Central memory CD8-positive, alpha-beta T cell (primary cell): ENCODE data around the gene ITIH2.
"Not testable (repeated sequence)": the region's sequence is repeated elsewhere in the genome, so short reads cannot be mapped to it uniquely, and the experiment has no call there.

Experiments
- ATAC-seq: fragments of 150-1000 bp; cut with Tn5 transposase; replicated peaks from 2 replicates; pipeline ENCODE4 v1.10.0; 2022; ENCODE audit warnings: mild to moderate bottlenecking, moderate FRiP score, moderate number of reproducible peaks; ENCODE audit not compliant: poor library complexity, severe bottlenecking; ENCODE audit errors: extremely low read depth
- DNase-seq, 2 donors: peaks; one replicate each; pipeline ENCODE4 v3.0.0; 2021; ENCODE audit warnings: low spot score in 2 of 2
- H3K27ac Mint-ChIP-seq: one replicate; pipeline ENCODE4 v1.8.0; 2022; ENCODE audit warnings: low read depth, mild to moderate bottlenecking, moderate library complexity, mixed read lengths
- H3K27me3 Mint-ChIP-seq: one replicate; pipeline ENCODE4 v1.8.0; 2022; ENCODE audit warnings: mixed read lengths
- H3K36me3 Mint-ChIP-seq: one replicate; pipeline ENCODE4 v1.8.0; 2022; ENCODE audit warnings: mild to moderate bottlenecking, moderate library complexity, mixed read lengths; ENCODE audit not compliant: insufficient read depth
- H3K4me1 Mint-ChIP-seq: one replicate; pipeline ENCODE4 v1.8.0; 2022; ENCODE audit warnings: mixed read lengths
- H3K4me3 Mint-ChIP-seq: one replicate; pipeline ENCODE4 v1.8.0; 2022; ENCODE audit warnings: mild to moderate bottlenecking, moderate library complexity, mixed read lengths
- H3K9me3 Mint-ChIP-seq: one replicate; pipeline ENCODE4 v1.8.0; 2022; ENCODE audit warnings: mixed read lengths

The ITIH2 gene

GRCh38 chr10:7703140-7703539 lies at the start of gene ITIH2:
Gene ITIH2, plus strand, starts transcription at chr10:7703316. Its CDS starts 119 bp downstream, at chr10:7703435.
- H3K27ac Mint-ChIP-seq: no peak within 1 kb of the TSS
- H3K27me3 Mint-ChIP-seq: peaks cover 91% of the 10 kb centered on the region
- H3K4me1 Mint-ChIP-seq: no peaks in the 10 kb centered on the region
- DNase-seq (no peak), ATAC-seq (no peak)
- H3K4me3 Mint-ChIP-seq: no peak within 1 kb of the TSS
- H3K9me3 Mint-ChIP-seq: no peaks in the 10 kb centered on the region
- no peaks in the 10 kb centered on the region for H3K36me3 Mint-ChIP-seq

- H3K27me3 Mint-ChIP-seq: peaks cover 52% of the 10 kb centered on the region
- not testable (repeated sequence) for H3K4me1 Mint-ChIP-seq, DNase-seq, H3K9me3 Mint-ChIP-seq, H3K36me3 Mint-ChIP-seq, H3K27ac Mint-ChIP-seq, ATAC-seq, H3K4me3 Mint-ChIP-seq
Measured at GRCh38 chr10:7657079-7657478, 46.0 kb upstream of the ITIH2 start.

- ATAC-seq: no peak
Measured at GRCh38 chr10:7657552-7657951, 45.6 kb upstream of the ITIH2 start.

GRCh38 chr10:7659560-7659959 lies 43.6 kb upstream of the ITIH2 start:
- H3K4me1 Mint-ChIP-seq: no peaks in the 10 kb centered on the region
- H3K36me3 Mint-ChIP-seq: no peaks in the 10 kb centered on the region
- no peak overlapping the region for H3K27ac Mint-ChIP-seq
- no peaks in the 10 kb centered on the region for H3K9me3 Mint-ChIP-seq
- H3K27me3 Mint-ChIP-seq: peaks cover 60% of the 10 kb centered on the region
- no peak for DNase-seq
- no peak overlapping the region for H3K4me3 Mint-ChIP-seq
- ATAC-seq: no peak

More at GRCh38 chr10:7657552-7657951, 45.6 kb upstream of the ITIH2 start:
- H3K4me1 Mint-ChIP-seq: no peaks in the 10 kb centered on the region
- no peak overlapping the region for H3K4me3 Mint-ChIP-seq
- H3K9me3 Mint-ChIP-seq: no peaks in the 10 kb centered on the region
- H3K27ac Mint-ChIP-seq: no peak overlapping the region
- DNase-seq: no peak
- H3K36me3 Mint-ChIP-seq: no peaks in the 10 kb centered on the region
- peaks cover 52% of the 10 kb centered on the region for H3K27me3 Mint-ChIP-seq

GRCh38 chr10:7662522-7662921 lies 40.6 kb upstream of the ITIH2 start:
- Mint-ChIP-seq H3K4me3 (no peak overlapping the region), H3K4me1 (peaks cover 6% of the 10 kb centered on the region), H3K27ac (no peak overlapping the region), H3K36me3 (no peaks in the 10 kb centered on the region), H3K9me3 (no peaks in the 10 kb centered on the region), H3K27me3 (peaks cover 78% of the 10 kb centered on the region)
- DNase-seq (no peak), ATAC-seq (no peak)

- Mint-ChIP-seq H3K27me3 (peaks cover 80% of the 10 kb centered on the region), H3K4me1 (peaks cover 12% of the 10 kb centered on the region), H3K9me3 (no peaks in the 10 kb centered on the region), H3K4me3 (no peak overlapping the region), H3K27ac (no peak overlapping the region), H3K36me3 (no peaks in the 10 kb centered on the region)
- no peak for DNase-seq
- ATAC-seq: no peak
Measured at GRCh38 chr10:7664707-7665106, 38.4 kb upstream of the ITIH2 start.

- H3K36me3 Mint-ChIP-seq: no peaks in the 10 kb centered on the region
- ATAC-seq: no peak
- no peak overlapping the region for H3K27ac Mint-ChIP-seq
- peaks cover 80% of the 10 kb centered on the region for H3K27me3 Mint-ChIP-seq
- no peaks in the 10 kb centered on the region for H3K9me3 Mint-ChIP-seq
- peaks cover 12% of the 10 kb centered on the region for H3K4me1 Mint-ChIP-seq
- DNase-seq: no peak
- peak overlapping the region; percentile 69 for H3K4me3 Mint-ChIP-seq
Measured at GRCh38 chr10:7665767-7666166, 37.3 kb upstream of the ITIH2 start.

- Mint-ChIP-seq H3K27me3 (peaks cover 81% of the 10 kb centered on the region), H3K27ac (peak within 1 kb of the TSS; percentile 47), H3K4me3 (peak within 1 kb of the TSS; percentile 75), H3K36me3 (no peaks in the 10 kb centered on the region), H3K9me3 (no peaks in the 10 kb centered on the region), H3K4me1 (peaks cover 12% of the 10 kb centered on the region)
- no peak for DNase-seq
- no peak for ATAC-seq
Measured at GRCh38 chr10:7666253-7667023, 36.7 kb upstream of the ITIH2 start, which contains the start of gene ITIH5. Gene ITIH5, minus strand, starts transcription at chr10:7666966. Its CDS starts 74 bp downstream, at chr10:7666892.

GRCh38 chr10:7667262-7668141 lies 35.6 kb upstream of the ITIH2 start:
- H3K27ac Mint-ChIP-seq: peak overlapping the region; percentile 47
- H3K36me3 Mint-ChIP-seq: no peaks in the 10 kb centered on the region
- no peaks in the 10 kb centered on the region for H3K9me3 Mint-ChIP-seq
- DNase-seq (no peak), ATAC-seq (no peak)
- H3K4me1 Mint-ChIP-seq: peaks cover 12% of the 10 kb centered on the region
- peak overlapping the region; percentile 75 for H3K4me3 Mint-ChIP-seq
- H3K27me3 Mint-ChIP-seq: peaks cover 85% of the 10 kb centered on the region

- ATAC-seq: no peak
- peaks cover 90% of the 10 kb centered on the region for H3K27me3 Mint-ChIP-seq
- H3K36me3 Mint-ChIP-seq: no peaks in the 10 kb centered on the region
- no peak for DNase-seq
- no peaks in the 10 kb centered on the region for H3K9me3 Mint-ChIP-seq
- H3K4me1 Mint-ChIP-seq: peaks cover 12% of the 10 kb centered on the region
- no peak overlapping the region for H3K27ac Mint-ChIP-seq
- H3K4me3 Mint-ChIP-seq: no peak overlapping the region
Measured at GRCh38 chr10:7670157-7670556, 33.0 kb upstream of the ITIH2 start.

GRCh38 chr10:7672341-7673134 lies 30.6 kb upstream of the ITIH2 start:
- peaks cover 95% of the 10 kb centered on the region for H3K27me3 Mint-ChIP-seq
- no peak overlapping the region for H3K27ac Mint-ChIP-seq
- DNase-seq (no peak), ATAC-seq (no peak)
- H3K4me3 Mint-ChIP-seq: no peak overlapping the region
- no peaks in the 10 kb centered on the region for H3K9me3 Mint-ChIP-seq
- H3K4me1 Mint-ChIP-seq: peaks cover 5% of the 10 kb centered on the region
- H3K36me3 Mint-ChIP-seq: no peaks in the 10 kb centered on the region

- H3K4me3 Mint-ChIP-seq: no peak overlapping the region
- no peak for DNase-seq
- H3K27ac Mint-ChIP-seq: no peak overlapping the region
- H3K9me3 Mint-ChIP-seq: no peaks in the 10 kb centered on the region
- peaks cover 53% of the 10 kb centered on the region for H3K27me3 Mint-ChIP-seq
- H3K36me3 Mint-ChIP-seq: no peaks in the 10 kb centered on the region
- no peak for ATAC-seq
- H3K4me1 Mint-ChIP-seq: no peaks in the 10 kb centered on the region
Measured at GRCh38 chr10:7679256-7679655, 23.9 kb upstream of the ITIH2 start.
